Measurements from ENCODE around the gene ADGRD1. TPM values are rescaled to one million over a fixed set of nuclear protein-coding genes. Genes with fewer than 3 reads are reported as not detected.

ADGRD1 gene
- total and polyA plus RNA-seq, 2 of the 8 experiments (the other 6 are each of a cell fraction or from before 2014, with no cell fraction given), result 0.36 to 0.48 TPM

DNA sequence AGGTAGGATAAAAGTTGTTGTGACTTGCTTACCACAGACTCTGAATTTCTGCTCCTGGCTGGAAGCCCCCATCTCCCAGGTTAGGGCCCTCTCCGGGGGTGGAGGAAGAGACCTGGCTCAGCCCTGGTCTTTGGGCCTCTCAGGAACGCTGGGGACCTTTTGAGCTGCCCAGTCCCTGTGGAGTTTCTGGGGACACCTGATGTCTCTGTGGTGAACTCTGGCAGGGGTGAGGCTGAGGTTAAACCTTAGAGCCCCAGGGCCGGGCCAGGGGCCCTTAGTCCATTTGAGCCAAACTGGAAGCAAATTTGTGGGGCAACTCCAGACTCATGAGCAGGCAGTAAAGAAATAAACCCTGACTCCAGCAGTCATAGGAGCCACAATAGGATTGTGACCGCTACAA, 112.1 kb downstream of the ADGRD1 start:
- ChIA-PET CTCF (ENCODE audit: partially characterized antibody) (no interaction called here), POLR2A (ENCODE audit: partially characterized antibody) (no interaction called here)
- H3K23me2 ChIP-seq (ENCODE audit: low read depth, low read length), result no peaks in the 10 kb centered on the region

More for the DNA sequence above, 112.1 kb downstream of the ADGRD1 start:
- no peaks in the 10 kb centered on the region for H3K27me3 ChIP-seq (replicated peaks in 1 of 4; ENCODE audit: control insufficient read depth in 3 of 4, extremely low read depth in 1 of 4, insufficient read depth in 3 of 4, low read length in 3 of 4)
- DNase-seq (ENCODE audit: low read depth in 1 of 2, low spot score in 2 of 2) (no peak), FAIRE-seq (no peak)
- no peak overlapping the region for H2BK120ac ChIP-seq (replicated peaks; ENCODE audit: low read depth, low read length)
- WGBS, 2 experiments (ENCODE audit: extremely low coverage in 1 of 2, insufficient coverage in 1 of 2, insufficient read length in 1 of 2, insufficient replicate concordance in 2 of 2, low coverage in 1 of 2, low lambda C conversion rate in 2 of 2, missing lambda C conversion rate in 1 of 2), result 93% methylated on average over 4 of the region's 4 CpGs; no CpG with 5 or more reads in 1 of the 2 experiments
- H3K18ac ChIP-seq (ENCODE audit: extremely low read depth, low read length), result no peak overlapping the region
- H2BK15ac ChIP-seq (ENCODE audit: low read length), result no peak overlapping the region
- no peak overlapping the region for H2BK12ac ChIP-seq (ENCODE audit: low read depth, low read length)
- H3K56ac ChIP-seq (replicated peaks; ENCODE audit: insufficient read length, low read depth, low read length), result no peak overlapping the region
- no peak overlapping the region for H2AFZ ChIP-seq (ENCODE audit: low read length)
- H3K79me2 ChIP-seq (ENCODE audit: control insufficient read depth in 1 of 2, insufficient read depth in 2 of 2, low read length in 2 of 2), result no peaks in the 10 kb centered on the region
- TF ChIP-seq CHD2 (IDR thresholded peaks at IDR 0.05; ENCODE audit: low read length) (no peak), TEAD4 (IDR thresholded peaks at IDR 0.05; ENCODE audit: low read depth, low read length) (no peak), RNF2 (IDR thresholded peaks at IDR 0.05; ENCODE audit: borderline replicate concordance, low read depth, low read length, missing control alignments, poor library complexity, severe bottlenecking) (no peak), TAF1 (IDR thresholded peaks at IDR 0.05; ENCODE audit: low read depth, low read length) (no peak), BCL11A (IDR thresholded peaks at IDR 0.05; ENCODE audit: low read depth in 2 of 2, low read length in 2 of 2) (no peak)
- no peak overlapping the region for H3K14ac ChIP-seq (ENCODE audit: insufficient read length)
- no peak overlapping the region for H4K91ac ChIP-seq (replicated peaks; ENCODE audit: insufficient read length, low read length)
- no peak overlapping the region for H2BK20ac ChIP-seq (ENCODE audit: low read length)
- H3K79me1 ChIP-seq (ENCODE audit: low read depth, low read length), result no peaks in the 10 kb centered on the region
- H3K9me3 ChIP-seq (ENCODE audit: insufficient read depth in 2 of 2, low read depth in 1 of 2, low read length in 1 of 2), result peaks cover 2 to 3% of the 10 kb centered on the region in 2 experiments; a peak in 2 of 4 replicates
- no peak overlapping the region for H3K4me2 ChIP-seq (ENCODE audit: insufficient read depth in 1 of 2, low read depth in 2 of 2, low read length in 2 of 2)
- H3K9ac ChIP-seq (replicated peaks in 1 of 4; ENCODE audit: extremely low read depth in 1 of 4, low read depth in 3 of 4, low read length in 3 of 4), result no peak overlapping the region
- no peaks in the 10 kb centered on the region for H3K36me3 ChIP-seq (ENCODE audit: control insufficient read depth in 2 of 4, insufficient read depth in 4 of 4, low read length in 3 of 4)
- H3K4me3 ChIP-seq (ENCODE audit: extremely low read depth in 1 of 4, insufficient read depth in 2 of 4, low read depth in 3 of 4, low read length in 4 of 4), result no peak overlapping the region
- H3K4ac ChIP-seq (replicated peaks; ENCODE audit: insufficient read length, low read depth, low read length), result no peak overlapping the region
- H3K27ac ChIP-seq (ENCODE audit: low read depth, low read length), result no peak overlapping the region
- H2AK5ac ChIP-seq (ENCODE audit: low read depth, low read length), result no peak overlapping the region
- H4K20me1 ChIP-seq (replicated peaks in 1 of 2; ENCODE audit: control insufficient read depth in 1 of 2, insufficient read depth in 2 of 2, low read length in 2 of 2), result no peaks in the 10 kb centered on the region
- H2BK5ac ChIP-seq (ENCODE audit: low read depth, low read length), result no peak overlapping the region
- H4K5ac ChIP-seq (ENCODE audit: insufficient read length, low read depth, low read length), result no peak overlapping the region
- no peak overlapping the region for H4K8ac ChIP-seq (ENCODE audit: extremely low read depth, insufficient read depth, low read length)
- no peak overlapping the region for H3K23ac ChIP-seq (ENCODE audit: insufficient read length)
- no peaks in the 10 kb centered on the region for H3K4me1 ChIP-seq (replicated peaks in 1 of 4; ENCODE audit: control insufficient read depth in 3 of 4, insufficient read depth in 4 of 4, low read length in 3 of 4)

All from H1 (cell line).